GM21423 (cell line): ENCODE measurements around the gene ALLC.
"Not testable (repeated sequence)": the region's sequence is repeated elsewhere in the genome, so short reads cannot be mapped to it uniquely, and the experiment has no call there.

ENCODE experiments used
- ATAC-seq: cut with Tn5 transposase; IDR thresholded peaks from one replicate; pipeline ENCODE4 v1.9.1; 2021; ENCODE audit warnings: mild to moderate bottlenecking, moderate library complexity; ENCODE audit not compliant: unreplicated experiment

Gene ALLC

DNA sequence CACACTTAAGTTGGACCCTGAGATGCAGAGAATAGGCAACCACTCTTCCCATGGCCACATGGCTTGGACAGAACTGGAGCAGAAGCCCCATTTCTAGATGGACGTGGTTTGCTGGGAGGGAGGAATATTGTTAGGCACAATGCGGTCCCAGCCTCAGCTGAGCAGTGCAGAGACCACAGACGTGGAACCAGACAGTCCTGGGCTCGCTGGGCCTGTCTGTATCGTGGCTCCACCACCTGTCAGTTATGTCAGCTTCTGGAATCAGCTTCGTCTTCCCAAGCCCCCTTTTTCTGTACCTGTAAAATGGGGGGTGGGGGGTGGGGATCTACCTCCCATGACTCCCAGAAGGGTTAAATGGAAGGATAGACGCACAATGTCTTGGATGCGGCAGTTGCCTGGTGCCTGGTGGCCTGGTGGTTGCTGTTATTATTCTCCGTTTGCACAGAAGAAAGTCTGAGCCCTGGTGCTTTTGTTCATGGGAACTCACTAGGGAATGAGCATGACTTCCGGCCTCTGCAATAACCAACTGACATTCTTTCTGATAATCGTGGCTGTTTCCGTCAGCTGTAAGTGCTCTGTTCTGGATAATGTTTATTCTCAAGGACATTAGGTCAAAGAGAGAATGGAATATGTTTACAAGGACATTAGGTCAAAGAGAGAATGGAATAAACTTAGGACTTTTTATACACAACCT lies 31.7 kb upstream of the ALLC start:
- ATAC-seq = no peak

DNA sequence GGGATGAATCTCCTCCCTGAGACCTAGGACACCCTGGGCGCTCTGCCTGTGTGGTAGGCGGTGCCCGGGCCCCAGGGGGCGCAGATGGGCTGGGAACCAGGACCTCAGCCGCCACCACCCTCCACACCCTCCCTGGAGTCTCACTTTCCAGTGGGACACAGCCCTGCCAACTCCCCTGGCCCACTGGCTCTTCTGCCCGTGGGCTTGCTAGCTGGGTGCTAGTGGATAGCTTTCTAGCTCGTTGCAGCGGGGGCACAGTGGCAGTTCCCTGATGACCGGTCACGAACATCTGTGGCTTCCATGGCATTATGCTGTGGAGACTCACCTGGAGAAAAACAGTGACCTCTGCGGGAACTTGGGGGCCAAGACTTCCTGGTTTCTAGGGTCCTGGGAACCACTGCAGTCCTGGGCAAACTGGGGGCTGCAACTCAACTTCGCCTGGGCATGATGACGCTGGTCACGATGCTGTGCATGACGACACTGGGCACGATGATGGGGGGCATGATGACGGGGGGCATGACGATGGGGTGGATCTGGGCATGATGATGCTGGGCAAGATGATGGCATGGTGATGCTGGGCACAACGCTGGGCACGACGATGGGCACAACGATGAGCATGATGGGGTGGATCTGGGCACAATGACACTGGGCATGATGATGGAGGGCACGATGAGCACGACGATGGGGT lies 31.0 kb upstream of the ALLC start:
- no peak for ATAC-seq

- ATAC-seq = no peak
Measured at GRCh38 chr2:3627500-3628100, 30.4 kb upstream of the ALLC start.

GRCh38 chr2:3628241-3628679 lies 29.7 kb upstream of the ALLC start:
- no peak for ATAC-seq

DNA sequence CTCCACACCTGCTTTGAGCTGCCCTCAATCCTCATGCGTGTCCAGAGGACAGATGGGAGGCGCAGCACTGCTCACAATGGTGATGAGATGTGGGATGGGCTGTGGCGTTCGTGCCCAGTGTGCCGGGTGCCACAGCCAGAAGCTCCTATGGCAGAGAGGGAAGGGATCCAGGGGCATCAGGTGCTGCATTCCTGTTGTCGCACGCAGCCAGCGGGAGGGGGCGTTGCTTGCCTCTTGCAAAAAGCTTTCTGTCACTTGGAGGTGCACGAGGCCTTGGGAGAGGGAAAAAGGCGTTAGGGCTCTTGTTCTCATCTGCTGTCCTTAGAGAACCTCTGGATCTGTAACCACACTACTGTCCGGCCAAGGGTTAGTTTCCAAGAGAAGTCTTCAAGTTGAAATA lies 29.2 kb upstream of the ALLC start:
- no peak for ATAC-seq

DNA sequence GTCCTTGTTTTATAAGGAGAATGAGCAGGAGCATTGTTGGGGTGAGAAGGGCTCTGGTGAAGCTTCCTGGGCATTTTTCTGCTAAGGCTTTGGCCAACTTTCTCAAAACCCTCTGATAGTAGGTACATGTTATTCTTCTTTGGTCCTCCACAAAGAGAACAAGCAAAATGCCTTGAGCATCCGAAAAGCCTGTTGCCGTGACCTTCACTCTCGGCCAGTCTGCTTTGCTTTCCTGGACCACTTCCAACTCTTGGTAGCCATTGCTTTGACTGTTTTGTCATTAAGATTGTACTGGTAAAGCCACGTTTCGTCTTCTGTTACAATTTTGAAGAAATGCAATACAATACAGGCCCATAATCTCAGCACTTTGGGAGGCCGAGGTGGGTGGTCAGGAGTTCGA lies 27.4 kb upstream of the ALLC start:
- no peak for ATAC-seq

DNA sequence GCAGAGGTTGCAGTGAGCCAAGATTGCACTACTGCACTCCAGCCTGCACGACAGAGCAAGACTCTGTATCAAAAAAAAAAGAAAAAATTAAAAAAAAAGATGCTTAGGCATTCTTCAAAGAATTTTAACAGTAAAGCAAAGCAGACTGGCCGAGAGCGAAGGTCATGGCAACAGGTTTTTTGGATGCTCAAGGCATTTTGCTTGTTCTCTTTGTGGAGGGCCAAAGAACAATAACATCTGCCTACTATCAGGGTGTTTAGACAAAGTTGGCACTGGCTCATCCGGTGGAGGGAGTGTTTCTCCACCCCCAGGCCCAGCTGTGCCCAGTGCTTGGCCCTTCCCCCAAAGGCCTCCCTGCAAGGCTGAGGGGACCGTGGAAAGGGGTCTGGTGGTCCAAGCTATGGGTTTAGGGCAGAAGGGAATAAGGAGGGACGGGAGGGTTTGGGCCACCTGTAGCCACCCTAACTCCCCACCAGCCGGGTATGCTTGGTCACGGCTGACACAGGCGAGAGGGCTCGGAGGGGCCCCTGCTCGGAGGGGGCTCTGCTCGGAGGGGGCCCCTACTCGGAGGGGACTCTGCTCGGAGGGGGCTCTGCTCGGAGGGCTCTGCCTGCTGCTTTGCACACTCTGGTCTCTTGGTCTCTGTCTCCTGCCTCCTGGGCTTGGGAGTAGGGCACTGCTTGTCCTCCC lies 26.7 kb upstream of the ALLC start:
- no peak for ATAC-seq

GRCh38 chr2:3631851-3632659 lies 25.9 kb upstream of the ALLC start:
- ATAC-seq = no peak

DNA sequence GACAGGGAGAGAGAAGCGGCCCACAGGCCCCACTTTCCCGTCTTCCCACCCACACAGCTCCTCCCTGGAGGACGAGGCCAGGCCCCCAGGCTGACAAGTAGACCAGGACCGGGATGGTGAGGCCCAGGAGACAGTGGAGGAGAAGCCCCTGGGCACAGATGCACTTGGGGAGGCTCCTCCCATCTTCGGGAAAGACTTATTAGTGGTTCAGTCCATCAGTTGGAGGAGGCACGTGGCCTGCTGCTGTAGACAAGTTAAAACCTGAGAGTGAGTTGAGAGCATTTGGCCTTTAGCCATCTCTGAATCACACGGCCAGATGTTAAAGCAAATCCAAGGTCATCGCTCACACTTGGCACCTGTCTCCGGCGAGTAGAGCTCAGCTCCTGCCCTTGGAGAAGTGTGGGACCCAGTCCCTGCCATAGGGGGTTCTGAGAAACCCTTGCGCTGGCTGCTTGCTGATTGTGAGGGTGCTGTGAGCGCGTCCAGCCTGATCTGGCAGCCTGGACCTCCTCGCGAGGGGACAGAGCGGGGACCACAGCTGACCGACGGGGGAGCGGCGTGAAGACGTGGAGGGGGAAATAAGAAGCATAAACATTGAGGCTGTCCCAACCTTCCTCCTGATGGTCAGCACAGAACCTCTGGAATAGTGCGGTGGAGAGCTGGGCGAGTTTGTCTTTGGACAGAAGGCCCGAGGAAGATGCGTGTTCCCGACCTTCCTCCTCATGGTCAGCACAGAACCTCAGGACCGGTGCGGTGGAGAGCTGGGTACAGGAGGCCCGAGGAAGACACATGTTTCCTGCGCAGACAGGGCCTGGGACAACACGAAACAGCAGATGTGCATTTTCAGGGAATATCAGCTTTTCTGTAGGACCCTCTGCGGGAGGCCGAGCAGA lies 24.7 kb upstream of the ALLC start:
- ATAC-seq = no peak

- no peak for ATAC-seq
Measured at GRCh38 chr2:3633982-3634595, 23.9 kb upstream of the ALLC start.

GRCh38 chr2:3634596-3635121 lies 23.3 kb upstream of the ALLC start:
- ATAC-seq = no peak

GRCh38 chr2:3635171-3635974 lies 22.6 kb upstream of the ALLC start:
- no peak for ATAC-seq

DNA sequence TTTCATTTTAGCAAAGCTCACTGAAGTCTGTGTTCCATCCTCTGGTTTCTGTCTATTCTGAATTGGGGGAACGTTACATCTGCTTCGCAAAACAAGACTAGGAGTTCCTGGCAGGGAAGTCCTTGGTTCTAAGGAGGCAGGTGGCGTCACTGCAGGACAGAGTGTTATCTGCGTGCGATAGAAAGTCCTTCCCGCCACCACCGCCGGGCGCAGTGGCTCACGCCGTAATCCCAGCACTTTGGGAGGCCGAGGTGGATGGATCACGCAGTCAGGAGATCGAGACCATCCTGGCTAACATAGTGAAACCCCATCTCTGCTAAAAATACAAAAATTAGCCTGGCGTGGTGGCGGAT lies 22.0 kb upstream of the ALLC start:
- ATAC-seq = not testable (repeated sequence)

DNA sequence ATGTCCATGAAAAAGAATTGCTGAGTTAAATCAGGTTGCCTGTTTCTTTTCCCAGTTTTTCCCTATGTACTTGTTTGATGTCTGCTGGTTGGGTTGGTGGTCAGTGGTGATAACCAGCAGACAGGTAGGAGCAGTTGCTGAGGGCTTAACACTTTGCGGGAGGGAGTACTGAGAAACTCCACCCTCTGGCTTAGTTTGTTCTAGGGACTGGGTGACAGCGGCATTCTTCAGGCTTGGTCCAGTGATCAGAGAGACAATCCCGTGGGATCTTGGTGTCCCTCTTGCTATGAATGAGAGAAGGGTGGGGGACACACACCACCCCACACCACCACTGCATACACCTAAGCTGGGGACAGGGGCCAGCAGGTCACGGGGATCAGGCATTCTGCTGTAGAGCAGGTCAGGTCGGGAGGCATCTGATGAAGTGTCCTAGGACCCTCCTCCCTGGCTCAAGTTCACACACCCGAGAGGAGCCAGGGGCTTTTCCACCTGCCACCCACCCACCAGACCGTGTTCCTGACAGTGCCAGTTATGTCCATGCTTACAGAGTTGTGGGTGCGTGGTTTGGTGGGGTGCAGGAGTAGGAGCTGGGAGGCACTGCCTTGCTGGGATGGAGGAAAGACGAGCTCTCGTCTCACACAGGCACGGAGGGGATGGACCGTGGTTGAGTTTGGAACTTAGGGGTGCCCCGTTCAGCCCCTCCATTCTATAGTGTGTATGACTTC lies 21.3 kb upstream of the ALLC start:
- ATAC-seq = no peak

- ATAC-seq = no peak
Measured at GRCh38 chr2:3637311-3637675, 20.7 kb upstream of the ALLC start.

DNA sequence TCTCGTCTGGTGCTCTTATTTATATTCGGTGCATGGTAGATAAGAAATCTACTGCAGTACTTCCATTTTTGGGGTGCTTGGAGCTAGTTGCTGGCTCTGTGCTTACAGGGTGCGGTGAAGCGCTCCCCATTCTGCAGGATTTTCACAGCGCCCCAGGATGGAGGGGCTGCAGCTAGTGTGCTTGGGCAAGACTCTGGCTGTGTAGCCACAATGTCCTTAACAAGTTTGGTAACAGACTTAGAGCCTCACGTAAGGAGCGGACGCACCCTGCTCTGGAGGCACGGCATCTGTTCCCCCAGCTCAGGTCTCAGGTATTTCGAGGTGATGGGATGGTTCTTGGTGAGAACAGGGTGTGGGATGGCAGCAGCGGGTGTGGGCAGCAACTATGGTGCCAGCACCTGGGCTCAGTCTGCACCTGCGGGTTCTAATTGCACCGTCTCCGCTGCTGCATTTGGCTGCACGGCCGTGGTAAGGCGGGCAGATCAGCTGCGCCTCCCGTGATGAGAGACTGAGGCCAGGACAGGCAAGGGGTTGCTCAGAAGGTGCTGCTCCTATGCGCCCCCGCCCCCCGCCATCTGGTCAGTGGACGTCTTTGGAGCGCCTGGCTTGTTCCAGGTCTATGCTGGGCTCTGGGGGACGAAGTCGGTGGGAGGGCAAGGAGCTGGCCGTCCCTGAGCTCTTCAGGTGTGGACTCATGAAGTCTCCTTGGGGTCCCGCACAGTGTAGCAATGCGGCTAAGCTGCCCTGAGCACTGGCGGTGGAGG lies 20.1 kb upstream of the ALLC start:
- no peak for ATAC-seq

- no peak for ATAC-seq
Measured at GRCh38 chr2:3638456-3638810, 19.6 kb upstream of the ALLC start.
